Neural crest cell (in vitro differentiated cells): ENCODE data around the gene EGFR. TPM values are rescaled to one million over a fixed set of nuclear protein-coding genes. Genes with fewer than 3 reads are reported as not detected.
A peak's percentile ranks its signal among the peaks of the same experiment; 100 is the strongest.
"Not testable (repeated sequence)": the region's sequence is repeated elsewhere in the genome, so short reads cannot be mapped to it uniquely, and the experiment has no call there.

Experiments
- DNase-seq: peaks from one replicate; pipeline ENCODE4 v3.0.0; 2021; ENCODE audit warnings: low read depth, mixed read lengths, low spot score
- H3K27ac Mint-ChIP-seq: one replicate; pipeline ENCODE4 v1.8.0; 2021; ENCODE audit warnings: mild to moderate bottlenecking, mixed read lengths; ENCODE audit not compliant: unreplicated experiment
- H3K27me3 Mint-ChIP-seq: 2 replicates; pipeline ENCODE4 v1.8.0; 2021; ENCODE audit warnings: low read depth, mild to moderate bottlenecking, mixed read lengths
- H3K36me3 Mint-ChIP-seq: 2 replicates; pipeline ENCODE4 v1.8.0; 2021; ENCODE audit warnings: low read depth, mild to moderate bottlenecking, mixed read lengths
- H3K4me1 Mint-ChIP-seq: 2 replicates; pipeline ENCODE4 v1.8.0; 2021; ENCODE audit warnings: mixed read lengths
- H3K4me3 Mint-ChIP-seq: one replicate; pipeline ENCODE4 v1.8.0; 2021; ENCODE audit warnings: mild to moderate bottlenecking, mixed read lengths
- H3K9me3 Mint-ChIP-seq: 2 replicates; pipeline ENCODE4 v1.8.0; 2021; ENCODE audit warnings: mixed read lengths
- CTCF ChIP-seq: fragments of 200-600 bp; sonication (generic); conservative IDR thresholded peaks from 2 replicates; pipeline ENCODE4 v1.5.0; 2021; ENCODE audit warnings: antibody characterized with exemption, mild to moderate bottlenecking
- total RNA-seq: library from RNA; stranded (reverse); gene quantifications from 2 replicates; pipeline ENCODE4 v1.2.1, GENCODE V29; 2021

EGFR gene
- total RNA-seq, 1 donor from 2014 or later = 2.3 TPM

GRCh38 chr7:55163733-55164132, 144.9 kb downstream of the EGFR start:
- peaks cover 5% of the 10 kb centered on the region for H3K9me3 Mint-ChIP-seq
- H3K27ac Mint-ChIP-seq = no peak overlapping the region
- no peaks in the 10 kb centered on the region for H3K36me3 Mint-ChIP-seq
- no peaks in the 10 kb centered on the region for H3K4me1 Mint-ChIP-seq
- no peaks in the 10 kb centered on the region for H3K27me3 Mint-ChIP-seq
- no peak overlapping the region for H3K4me3 Mint-ChIP-seq
- no peak for TF ChIP-seq CTCF
- no peak for DNase-seq

DNA sequence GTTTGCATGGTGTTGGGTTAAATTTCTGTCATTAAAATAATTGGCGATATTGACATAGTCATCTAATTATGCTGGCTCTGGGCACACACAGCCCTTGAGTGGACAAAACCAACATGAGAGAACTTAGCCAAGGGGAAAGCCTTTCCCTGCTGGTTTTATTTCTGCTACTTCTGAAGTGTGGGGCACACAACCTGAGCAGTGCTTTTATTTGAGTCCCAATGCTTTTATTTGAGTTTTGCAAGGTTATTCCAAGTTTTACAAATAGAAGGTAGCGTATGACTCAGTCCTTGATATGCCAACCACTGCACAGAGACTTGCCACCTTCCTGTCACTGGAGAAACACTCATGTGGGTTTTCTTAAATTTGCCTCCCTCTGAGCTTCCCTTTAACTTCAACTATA, 145.7 kb downstream of the EGFR start:
- no peaks in the 10 kb centered on the region for H3K27me3 Mint-ChIP-seq
- H3K9me3 Mint-ChIP-seq = peaks cover 5% of the 10 kb centered on the region
- DNase-seq = no peak
- no peak for TF ChIP-seq CTCF
- H3K36me3 Mint-ChIP-seq = no peaks in the 10 kb centered on the region
- no peak overlapping the region for H3K4me3 Mint-ChIP-seq
- H3K27ac Mint-ChIP-seq = no peak overlapping the region
- no peaks in the 10 kb centered on the region for H3K4me1 Mint-ChIP-seq

DNA sequence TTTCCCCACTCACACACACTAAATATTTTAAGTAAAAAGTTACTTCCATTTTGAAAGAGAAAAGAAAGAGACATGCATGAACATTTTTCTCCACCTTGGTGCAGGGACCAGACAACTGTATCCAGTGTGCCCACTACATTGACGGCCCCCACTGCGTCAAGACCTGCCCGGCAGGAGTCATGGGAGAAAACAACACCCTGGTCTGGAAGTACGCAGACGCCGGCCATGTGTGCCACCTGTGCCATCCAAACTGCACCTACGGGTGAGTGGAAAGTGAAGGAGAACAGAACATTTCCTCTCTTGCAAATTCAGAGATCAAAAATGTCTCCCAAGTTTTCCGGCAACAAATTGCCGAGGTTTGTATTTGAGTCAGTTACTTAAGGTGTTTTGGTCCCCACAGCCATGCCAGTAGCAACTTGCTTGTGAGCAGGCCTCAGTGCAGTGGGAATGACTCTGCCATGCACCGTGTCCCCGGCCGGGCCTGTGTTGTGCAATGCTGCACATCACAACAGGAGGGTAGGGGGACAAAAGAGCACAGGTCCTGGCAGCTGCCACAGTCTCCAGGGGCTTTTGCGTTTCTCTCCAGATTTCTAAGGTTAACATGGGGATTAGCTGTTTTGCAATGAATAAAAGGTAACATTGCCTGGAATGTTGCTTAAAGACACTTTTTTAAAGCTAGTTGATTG, 146.5 kb downstream of the EGFR start:
- H3K4me3 Mint-ChIP-seq = no peak overlapping the region
- H3K27me3 Mint-ChIP-seq = no peaks in the 10 kb centered on the region
- H3K4me1 Mint-ChIP-seq = no peaks in the 10 kb centered on the region
- no peaks in the 10 kb centered on the region for H3K36me3 Mint-ChIP-seq
- no peak overlapping the region for H3K27ac Mint-ChIP-seq
- TF ChIP-seq CTCF = no peak
- peaks cover 5% of the 10 kb centered on the region for H3K9me3 Mint-ChIP-seq
- DNase-seq = no peak

- not testable (repeated sequence) for H3K36me3 Mint-ChIP-seq, H3K9me3 Mint-ChIP-seq, H3K4me1 Mint-ChIP-seq, DNase-seq, H3K27ac Mint-ChIP-seq, H3K4me3 Mint-ChIP-seq, H3K27me3 Mint-ChIP-seq
Measured at GRCh38 chr7:55167296-55167695, 148.5 kb downstream of the EGFR start.

DNA sequence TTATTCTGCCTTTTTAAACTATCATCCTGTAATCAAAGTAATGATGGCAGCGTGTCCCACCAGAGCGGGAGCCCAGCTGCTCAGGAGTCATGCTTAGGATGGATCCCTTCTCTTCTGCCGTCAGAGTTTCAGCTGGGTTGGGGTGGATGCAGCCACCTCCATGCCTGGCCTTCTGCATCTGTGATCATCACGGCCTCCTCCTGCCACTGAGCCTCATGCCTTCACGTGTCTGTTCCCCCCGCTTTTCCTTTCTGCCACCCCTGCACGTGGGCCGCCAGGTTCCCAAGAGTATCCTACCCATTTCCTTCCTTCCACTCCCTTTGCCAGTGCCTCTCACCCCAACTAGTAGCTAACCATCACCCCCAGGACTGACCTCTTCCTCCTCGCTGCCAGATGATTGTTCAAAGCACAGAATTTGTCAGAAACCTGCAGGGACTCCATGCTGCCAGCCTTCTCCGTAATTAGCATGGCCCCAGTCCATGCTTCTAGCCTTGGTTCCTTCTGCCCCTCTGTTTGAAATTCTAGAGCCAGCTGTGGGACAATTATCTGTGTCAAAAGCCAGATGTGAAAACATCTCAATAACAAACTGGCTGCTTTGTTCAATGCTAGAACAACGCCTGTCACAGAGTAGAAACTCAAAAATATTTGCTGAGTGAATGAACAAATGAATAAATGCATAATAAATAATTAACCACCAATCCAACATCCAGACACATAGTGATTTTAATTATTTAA, 151.7 kb downstream of the EGFR start:
- no peak for TF ChIP-seq CTCF
- H3K36me3 Mint-ChIP-seq = no peaks in the 10 kb centered on the region
- DNase-seq = no peak
- peak overlapping the region; percentile 53 for H3K27ac Mint-ChIP-seq
- no peak overlapping the region for H3K4me3 Mint-ChIP-seq
- H3K27me3 Mint-ChIP-seq = no peaks in the 10 kb centered on the region
- peaks cover 4% of the 10 kb centered on the region for H3K4me1 Mint-ChIP-seq
- H3K9me3 Mint-ChIP-seq = peaks cover 5% of the 10 kb centered on the region

- no peak for TF ChIP-seq CTCF
- no peak for DNase-seq
Measured at GRCh38 chr7:55171157-55171556, 152.3 kb downstream of the EGFR start.

More at GRCh38 chr7:55171157-55171556, 152.3 kb downstream of the EGFR start:
- Mint-ChIP-seq H3K9me3 (peaks cover 5% of the 10 kb centered on the region), H3K27me3 (no peaks in the 10 kb centered on the region), H3K36me3 (no peaks in the 10 kb centered on the region), H3K4me3 (no peak overlapping the region), H3K4me1 (peaks cover 7% of the 10 kb centered on the region), H3K27ac (no peak overlapping the region)
